Naive B cell (primary cell): ENCODE data around the gene GOLGB1. TPM values are rescaled to one million over a fixed set of nuclear protein-coding genes. Genes with fewer than 3 reads are reported as not detected.
A peak's percentile ranks its signal among the peaks of the same experiment; 100 is the strongest.

Experiments
- ATAC-seq, 2 donors: fragments of 150-1000 bp; cut with Tn5 transposase; 2 replicates each; pipeline ENCODE4 v1.10.0; 2021; ENCODE audit warnings: low read depth in 2 of 2, mild to moderate bottlenecking in 2 of 2, moderate library complexity in 2 of 2
- DNase-seq: peaks from one replicate; pipeline ENCODE4 v3.0.0; 2022
- H3K27ac Mint-ChIP-seq, 6 donors: one replicate each; pipeline ENCODE4 v1.8.0; 2020 to 2022; ENCODE audit warnings: mild to moderate bottlenecking in 6 of 6, mixed read lengths in 6 of 6, moderate library complexity in 5 of 6, inconsistent platforms in 2 of 6
- H3K27me3 Mint-ChIP-seq, 3 donors: one replicate each; pipeline ENCODE4 v1.8.0; 2021 to 2022; ENCODE audit warnings: mixed read lengths in 3 of 3, mild to moderate bottlenecking in 1 of 3
- H3K36me3 Mint-ChIP-seq, 2 donors: one replicate each; pipeline ENCODE4 v1.8.0; 2020 to 2022; ENCODE audit warnings: mixed read lengths in 2 of 2, inconsistent platforms in 1 of 2, mild to moderate bottlenecking in 1 of 2
- H3K4me1 Mint-ChIP-seq, 3 donors: one replicate each; pipeline ENCODE4 v1.8.0; 2020 to 2022; ENCODE audit warnings: mixed read lengths in 3 of 3, inconsistent platforms in 1 of 3, mild to moderate bottlenecking in 1 of 3, moderate library complexity in 1 of 3
- H3K4me3 Mint-ChIP-seq, 8 donors: one replicate each; pipeline ENCODE4 v1.8.0; 2020 to 2022; ENCODE audit warnings: mild to moderate bottlenecking in 8 of 8, mixed read lengths in 8 of 8, moderate library complexity in 8 of 8, inconsistent platforms in 2 of 8
- H3K9me3 Mint-ChIP-seq, 7 donors: one replicate each; pipeline ENCODE4 v1.8.0; 2020 to 2022; ENCODE audit warnings: mixed read lengths in 7 of 7, mild to moderate bottlenecking in 5 of 7, inconsistent platforms in 2 of 7, moderate library complexity in 1 of 7
- polyA plus RNA-seq, 6 donors: library from polyadenylated mRNA; unstranded; fragments of 300-500 nt; fragmentation: Illumina TruSeq; gene quantifications; one replicate each; pipeline ENCODE4 v1.2.3, GENCODE V29; 2021; ENCODE audit warnings: low read depth in 6 of 6

GOLGB1 gene
- polyA plus RNA-seq, 6 donors from 2014 or later: 1.2 to 10.6 (median 5.8) TPM

DNA sequence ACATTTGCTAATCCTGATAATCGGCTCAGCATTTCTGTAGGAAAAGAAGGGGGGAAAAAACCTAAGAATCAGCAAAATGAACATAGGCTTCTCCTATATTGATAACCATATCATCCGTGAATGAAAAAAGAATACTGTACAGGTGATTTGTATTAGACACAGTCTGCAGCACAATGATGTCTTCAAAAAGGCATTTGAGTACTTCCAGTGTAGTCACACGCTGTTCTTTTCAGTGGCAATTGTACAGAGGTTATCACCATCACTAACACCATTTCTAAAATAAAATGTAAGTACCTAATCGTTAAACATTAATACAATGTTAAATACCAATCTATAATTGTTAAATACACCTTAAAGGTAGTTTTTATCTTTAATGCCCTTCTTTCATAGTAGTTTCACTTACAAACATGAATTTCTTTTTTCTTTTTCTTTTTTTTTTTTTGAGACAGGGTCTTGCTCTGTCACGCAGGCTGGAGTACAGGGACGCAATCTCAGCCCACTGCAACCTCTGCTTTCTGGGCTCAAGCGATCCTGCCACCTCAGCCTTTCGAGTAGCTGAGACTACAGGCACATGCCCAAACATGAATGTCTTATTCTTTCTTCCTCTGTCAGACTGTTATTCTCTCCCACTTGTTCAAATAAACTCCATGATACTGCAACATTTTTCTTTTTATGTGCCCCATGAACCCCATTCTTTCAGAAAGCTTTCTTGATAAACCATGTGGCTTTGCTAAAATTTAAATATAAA is 18.4 kb downstream of the GOLGB1 start:
- no peak for ATAC-seq
- no peak for DNase-seq
- Mint-ChIP-seq H3K9me3 (no peaks in the 10 kb centered on the region), H3K27ac (peak overlapping the region in 1 of 6 donors; percentile 26), H3K4me3 (no peak overlapping the region), H3K4me1 (peaks cover 5 to 17% (median 13%) of the 10 kb centered on the region in 3 donors), H3K27me3 (no peaks in the 10 kb centered on the region), H3K36me3 (peaks cover 14 to 25% of the 10 kb centered on the region in 2 donors)

GRCh38 chr3:121724130-121724529 is 25.4 kb downstream of the GOLGB1 start:
- H3K9me3 Mint-ChIP-seq: no peaks in the 10 kb centered on the region
- DNase-seq (no peak), ATAC-seq (peak; percentile 21 to 39)
- H3K4me1 Mint-ChIP-seq: peaks cover 4 to 6% (median 4%) of the 10 kb centered on the region in 3 donors
- peak overlapping the region in 2 of 6 donors; percentile 74 to 76 for H3K27ac Mint-ChIP-seq
- H3K27me3 Mint-ChIP-seq: no peaks in the 10 kb centered on the region
- peaks cover 63 to 66% of the 10 kb centered on the region in 2 donors for H3K36me3 Mint-ChIP-seq
- peak overlapping the region in 1 of 8 donors; percentile 9 for H3K4me3 Mint-ChIP-seq

DNA sequence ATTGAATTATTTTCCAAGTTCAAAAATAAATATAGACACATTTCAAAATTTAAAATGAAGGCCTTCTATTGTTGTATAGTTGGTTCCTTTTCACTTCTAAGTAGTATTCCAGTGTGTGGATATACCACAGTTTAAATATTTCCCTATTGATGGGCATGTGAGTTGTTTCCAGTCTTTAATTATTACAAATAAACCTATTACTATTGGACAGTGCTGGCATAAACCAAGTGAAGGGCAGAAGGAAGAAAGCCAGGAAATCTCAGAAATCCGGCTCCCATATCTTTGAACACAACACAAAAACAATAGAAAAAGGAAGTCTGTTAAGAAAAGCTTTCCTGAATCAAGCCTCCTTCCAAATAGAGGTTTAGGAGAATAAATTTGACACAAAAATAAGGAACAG is 26.1 kb downstream of the GOLGB1 start:
- Mint-ChIP-seq H3K27ac (no peak overlapping the region), H3K9me3 (no peaks in the 10 kb centered on the region), H3K4me3 (no peak overlapping the region), H3K36me3 (peaks cover 61 to 63% of the 10 kb centered on the region in 2 donors), H3K4me1 (peaks cover 4 to 6% (median 6%) of the 10 kb centered on the region in 3 donors), H3K27me3 (no peaks in the 10 kb centered on the region)
- ATAC-seq: no peak
- DNase-seq: no peak

DNA sequence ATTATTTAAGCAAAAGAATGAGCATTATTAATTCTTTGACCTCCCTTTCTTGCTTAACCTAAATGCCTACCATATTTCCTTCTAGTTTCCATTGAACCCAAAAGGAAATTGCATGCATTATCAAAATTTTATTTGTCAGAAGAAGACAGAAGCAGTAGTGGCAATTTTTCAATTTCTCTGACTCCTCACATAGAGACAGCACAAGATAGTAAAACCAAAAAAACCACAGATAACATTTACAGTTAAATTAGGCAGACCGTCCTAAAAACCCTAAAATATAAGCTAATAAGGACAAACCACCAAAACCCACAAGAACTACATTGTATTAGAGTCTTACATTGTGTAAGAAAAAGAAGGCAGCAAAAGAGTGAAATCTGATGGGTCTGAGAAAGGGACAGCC is 27.1 kb downstream of the GOLGB1 start:
- H3K36me3 Mint-ChIP-seq: peaks cover 63 to 68% of the 10 kb centered on the region in 2 donors

GRCh38 chr3:121720163-121720562 is 29.4 kb downstream of the GOLGB1 start:
- Mint-ChIP-seq H3K27ac (peak overlapping the region in 2 of 6 donors; percentile 31 to 42), H3K4me3 (no peak overlapping the region), H3K9me3 (no peaks in the 10 kb centered on the region), H3K4me1 (peaks cover 4 to 7% (median 6%) of the 10 kb centered on the region in 3 donors), H3K27me3 (no peaks in the 10 kb centered on the region), H3K36me3 (peaks cover 64 to 65% of the 10 kb centered on the region in 2 donors)
- no peak for ATAC-seq
- DNase-seq: no peak

More for the DNA sequence above, 27.1 kb downstream of the GOLGB1 start:
- ATAC-seq (no peak), DNase-seq (no peak)
- no peaks in the 10 kb centered on the region for H3K27me3 Mint-ChIP-seq
- peaks cover 4 to 7% (median 6%) of the 10 kb centered on the region in 3 donors for H3K4me1 Mint-ChIP-seq
- H3K27ac Mint-ChIP-seq: peak overlapping the region in 1 of 6 donors; percentile 18
- no peaks in the 10 kb centered on the region for H3K9me3 Mint-ChIP-seq
- no peak overlapping the region for H3K4me3 Mint-ChIP-seq

DNA sequence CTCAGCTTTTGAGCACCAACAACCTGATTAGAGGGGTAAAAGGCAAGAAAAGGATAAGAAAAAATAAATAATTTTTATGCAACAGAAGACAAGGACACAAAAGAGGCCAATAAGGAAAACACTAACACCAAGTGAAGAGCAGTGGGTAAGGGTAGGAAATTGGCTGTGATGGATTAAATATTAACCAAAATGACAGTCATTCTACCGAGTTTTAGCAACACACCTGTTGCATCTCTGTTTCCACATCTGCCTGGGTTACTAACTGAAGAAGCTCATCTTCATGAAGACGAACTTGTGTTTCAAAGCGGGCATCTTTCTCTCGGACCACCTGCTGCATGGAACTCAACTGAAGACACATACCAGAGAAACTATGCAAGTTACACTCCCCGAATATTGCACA is 30.1 kb downstream of the GOLGB1 start:
- no peak for DNase-seq
- H3K4me1 Mint-ChIP-seq: peaks cover 4 to 6% (median 5%) of the 10 kb centered on the region in 3 donors
- H3K27ac Mint-ChIP-seq: peak overlapping the region in 1 of 6 donors; percentile 12

DNA sequence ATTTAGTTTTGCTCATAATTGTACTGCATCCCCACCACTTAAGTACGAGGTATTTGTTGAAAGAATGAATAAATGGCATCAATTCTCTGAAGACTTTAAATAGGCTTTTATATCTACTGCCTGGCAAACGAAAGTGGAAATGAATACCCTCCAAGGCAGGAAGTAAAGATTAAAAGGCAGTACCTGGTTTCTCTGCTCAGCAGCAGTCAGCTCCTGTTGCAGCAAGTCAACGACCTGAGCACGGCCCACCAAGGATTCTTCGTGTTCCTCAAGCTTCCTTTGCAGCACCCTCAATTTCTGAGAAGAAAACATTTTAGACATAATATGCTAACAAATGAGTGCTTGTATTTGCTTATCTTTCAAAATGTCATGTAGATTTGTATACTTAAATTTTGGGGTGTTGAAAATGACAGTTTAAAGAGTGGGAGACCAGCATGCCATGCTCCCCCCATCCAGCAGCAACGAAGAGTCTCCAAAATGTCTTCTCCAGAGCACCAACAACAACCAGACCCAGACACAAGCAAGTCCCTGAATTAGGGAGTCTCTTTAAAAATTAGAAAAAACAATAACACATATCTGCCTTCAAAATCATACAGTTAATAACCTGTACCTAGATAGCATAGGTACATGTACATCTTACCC is 31.2 kb downstream of the GOLGB1 start:
- ATAC-seq (no peak), DNase-seq (no peak)
- Mint-ChIP-seq H3K9me3 (no peaks in the 10 kb centered on the region), H3K4me1 (peaks cover 0 to 3% (median 0%) of the 10 kb centered on the region in 3 donors), H3K27ac (peak overlapping the region in 1 of 6 donors; percentile 72), H3K36me3 (peaks cover 57 to 63% of the 10 kb centered on the region in 2 donors), H3K27me3 (no peaks in the 10 kb centered on the region), H3K4me3 (peak overlapping the region in 1 of 8 donors; percentile 5)

More for the DNA sequence above, 30.1 kb downstream of the GOLGB1 start:
- no peak overlapping the region for H3K4me3 Mint-ChIP-seq
- ATAC-seq: no peak
- H3K36me3 Mint-ChIP-seq: peaks cover 59 to 68% of the 10 kb centered on the region in 2 donors
- H3K9me3 Mint-ChIP-seq: no peaks in the 10 kb centered on the region
- H3K27me3 Mint-ChIP-seq: no peaks in the 10 kb centered on the region

- Mint-ChIP-seq H3K9me3 (no peaks in the 10 kb centered on the region), H3K4me1 (peaks cover 0 to 5% (median 3%) of the 10 kb centered on the region in 3 donors), H3K27me3 (no peaks in the 10 kb centered on the region), H3K27ac (peak overlapping the region in 1 of 6 donors; percentile 24), H3K4me3 (no peak overlapping the region), H3K36me3 (peaks cover 25 to 41% of the 10 kb centered on the region in 2 donors)
- DNase-seq (no peak), ATAC-seq (no peak)
These were observed 39.2 kb downstream of the GOLGB1 start for GRCh38 chr3:121710347-121710746.

DNA sequence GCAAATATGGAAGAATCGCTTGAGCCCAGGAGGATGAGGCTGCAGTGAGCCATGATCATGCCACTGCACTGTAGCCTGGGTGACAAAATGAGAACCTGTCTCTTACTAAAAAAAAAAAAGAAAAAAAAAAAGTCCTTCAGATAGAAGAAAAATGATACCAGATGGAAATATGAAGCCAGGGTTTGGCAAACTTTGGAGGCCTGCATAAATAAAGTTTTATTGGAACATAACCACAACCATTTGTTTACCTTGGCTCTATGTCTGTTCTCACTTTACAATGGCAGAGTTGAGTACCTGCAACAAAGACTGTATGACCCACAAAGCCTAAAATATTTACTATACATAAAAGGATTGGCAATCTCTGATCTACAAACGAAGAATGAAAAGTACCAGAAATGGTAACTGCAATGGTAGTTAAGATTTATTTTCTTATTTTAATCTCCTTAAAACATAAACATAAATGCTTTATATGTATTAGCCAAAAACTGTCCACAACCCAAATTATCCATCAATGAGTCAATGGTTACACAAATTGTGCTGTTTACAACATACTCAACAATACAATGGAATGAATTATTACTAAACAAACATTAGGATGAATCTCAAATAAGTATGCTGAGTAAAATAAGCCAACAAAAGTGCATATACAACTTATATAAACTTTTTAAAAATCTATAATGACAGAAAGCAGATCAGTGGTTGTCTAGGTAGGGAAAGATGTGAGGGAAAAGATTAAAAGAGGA is 41.8 kb downstream of the GOLGB1 start:
- H3K27ac Mint-ChIP-seq: peak overlapping the region in 2 of 6 donors; percentile 24 to 56

DNA sequence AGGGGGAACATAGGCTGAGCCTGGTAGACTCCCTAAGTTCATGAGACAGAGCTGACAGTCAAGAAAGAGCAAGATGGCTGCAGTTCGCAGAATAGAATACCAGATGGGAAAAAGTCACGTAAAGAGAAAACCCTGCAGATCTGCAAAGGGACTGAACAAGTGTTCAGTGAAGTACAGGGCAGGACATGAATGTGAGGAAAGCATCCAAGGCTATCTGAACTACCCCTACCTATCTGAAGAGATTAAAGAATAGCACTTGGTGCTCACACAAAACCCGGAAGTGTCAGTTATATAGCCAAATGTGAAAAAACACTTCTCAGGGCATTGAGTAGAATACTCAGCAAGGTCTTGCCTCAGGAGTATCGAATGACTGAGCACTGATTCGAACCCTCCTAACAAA is 44.0 kb downstream of the GOLGB1 start:
- H3K9me3 Mint-ChIP-seq: peaks cover 0 to 3% (median 0%) of the 10 kb centered on the region in 7 donors
- peaks cover 35 to 43% of the 10 kb centered on the region in 2 donors for H3K36me3 Mint-ChIP-seq

More for the DNA sequence above, 41.8 kb downstream of the GOLGB1 start:
- Mint-ChIP-seq H3K9me3 (peaks cover 0 to 3% (median 0%) of the 10 kb centered on the region in 7 donors), H3K4me1 (peaks cover 0 to 5% (median 3%) of the 10 kb centered on the region in 3 donors), H3K27me3 (no peaks in the 10 kb centered on the region), H3K4me3 (peak overlapping the region in 1 of 8 donors; percentile 37), H3K36me3 (peaks cover 27 to 42% of the 10 kb centered on the region in 2 donors)
- ATAC-seq (no peak), DNase-seq (no peak)

DNA sequence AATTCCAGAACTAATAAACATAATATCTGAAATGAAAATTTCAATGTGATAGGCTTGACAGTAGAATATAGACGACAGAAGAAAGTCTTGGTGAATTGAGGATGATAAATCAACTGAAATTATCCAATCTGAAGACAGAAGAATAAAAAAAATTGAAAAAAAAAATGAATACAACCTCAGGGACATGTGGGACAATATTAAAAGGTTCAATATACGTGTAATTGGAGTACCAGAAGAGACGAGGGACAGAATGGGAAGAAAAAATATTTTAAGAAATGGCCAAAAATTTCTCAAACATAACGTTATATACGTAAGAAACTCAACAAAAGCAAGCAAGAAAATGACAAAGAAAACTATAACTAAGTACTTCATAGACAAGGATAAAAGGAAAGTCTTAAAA is 45.6 kb downstream of the GOLGB1 start:
- peaks cover 0 to 3% (median 0%) of the 10 kb centered on the region in 3 donors for H3K4me1 Mint-ChIP-seq
- no peaks in the 10 kb centered on the region for H3K27me3 Mint-ChIP-seq
- DNase-seq (no peak), ATAC-seq (no peak)
- H3K27ac Mint-ChIP-seq: no peak overlapping the region
- H3K36me3 Mint-ChIP-seq: peaks cover 36 to 38% of the 10 kb centered on the region in 2 donors
- H3K9me3 Mint-ChIP-seq: peaks cover 0 to 3% (median 0%) of the 10 kb centered on the region in 7 donors
- H3K4me3 Mint-ChIP-seq: no peak overlapping the region

More for the DNA sequence above, 44.0 kb downstream of the GOLGB1 start:
- DNase-seq (no peak), ATAC-seq (no peak)
- no peak overlapping the region for H3K4me3 Mint-ChIP-seq
- peak overlapping the region in 1 of 6 donors; percentile 32 for H3K27ac Mint-ChIP-seq
- peaks cover 0 to 5% (median 3%) of the 10 kb centered on the region in 3 donors for H3K4me1 Mint-ChIP-seq
- H3K27me3 Mint-ChIP-seq: no peaks in the 10 kb centered on the region

- no peak overlapping the region for H3K4me3 Mint-ChIP-seq
- DNase-seq (no peak), ATAC-seq (no peak)
- peaks cover 0 to 2% (median 0%) of the 10 kb centered on the region in 7 donors for H3K9me3 Mint-ChIP-seq
- H3K27ac Mint-ChIP-seq: no peak overlapping the region
- H3K27me3 Mint-ChIP-seq: no peaks in the 10 kb centered on the region
- H3K4me1 Mint-ChIP-seq: no peaks in the 10 kb centered on the region
- H3K36me3 Mint-ChIP-seq: peaks cover 33 to 34% of the 10 kb centered on the region in 2 donors
These were observed 50.6 kb downstream of the GOLGB1 start for GRCh38 chr3:121698901-121699300.

GRCh38 chr3:121698476-121698875 is 51.1 kb downstream of the GOLGB1 start:
- no peak for DNase-seq
- H3K36me3 Mint-ChIP-seq: peaks cover 29 to 31% of the 10 kb centered on the region in 2 donors
- H3K9me3 Mint-ChIP-seq: no peaks in the 10 kb centered on the region
- H3K4me1 Mint-ChIP-seq: no peaks in the 10 kb centered on the region
- H3K27me3 Mint-ChIP-seq: no peaks in the 10 kb centered on the region
- ATAC-seq: no peak
- H3K4me3 Mint-ChIP-seq: no peak overlapping the region
- peak overlapping the region in 1 of 6 donors; percentile 35 for H3K27ac Mint-ChIP-seq
